H9 (cell line): Measurements from ENCODE around the gene PDHX. TPM values are rescaled to one million over a fixed set of nuclear protein-coding genes. Genes with fewer than 3 reads are reported as not detected.

Source experiments
- DNase-seq: peaks from one replicate; pipeline ENCODE4 v3.0.0-alpha.2; 2017
- H2AFZ ChIP-seq: one replicate; pipeline ENCODE4 v1.6.1; 2013; ENCODE audit warnings: mild to moderate bottlenecking, low read length, control low read depth, moderate library complexity
- H2AK5ac ChIP-seq: 2 replicates; pipeline ENCODE4 v1.6.1; 2013; ENCODE audit warnings: low read length, control low read depth, mixed read lengths; ENCODE audit not compliant: insufficient read length
- H2BK120ac ChIP-seq: one replicate; pipeline ENCODE4 v1.6.1; 2013; ENCODE audit warnings: low read depth, mild to moderate bottlenecking, low read length, control low read depth, inconsistent platforms; ENCODE audit not compliant: poor library complexity, severe bottlenecking
- H2BK12ac ChIP-seq: 2 replicates; pipeline ENCODE4 v1.6.1; 2013; ENCODE audit warnings: low read length, control low read depth, mixed read lengths, low read depth; ENCODE audit not compliant: insufficient read length
- H2BK15ac ChIP-seq: 2 replicates; pipeline ENCODE4 v1.6.1; 2013; ENCODE audit warnings: low read depth, low read length, control low read depth
- H2BK20ac ChIP-seq: one replicate; pipeline ENCODE4 v1.6.1; 2013; ENCODE audit warnings: low read depth, mild to moderate bottlenecking, low read length, control low read depth, inconsistent platforms; ENCODE audit not compliant: poor library complexity, severe bottlenecking
- H2BK5ac ChIP-seq: 2 replicates; pipeline ENCODE4 v1.6.1; 2013; ENCODE audit warnings: low read length, control low read depth, mixed read lengths; ENCODE audit not compliant: insufficient read length
- H3K14ac ChIP-seq: 2 replicates; pipeline ENCODE4 v1.6.1; 2013; ENCODE audit warnings: low read length, control low read depth; ENCODE audit not compliant: insufficient read depth
- H3K18ac ChIP-seq: 2 replicates; pipeline ENCODE4 v1.6.1; 2013; ENCODE audit warnings: low read depth, mild to moderate bottlenecking, mixed read lengths, low read length, control low read depth; ENCODE audit not compliant: insufficient read length
- H3K23ac ChIP-seq: 2 replicates; pipeline ENCODE4 v1.6.1; 2013; ENCODE audit warnings: low read length, control low read depth, mixed read lengths, low read depth; ENCODE audit not compliant: insufficient read length
- H3K23me2 ChIP-seq: 2 replicates; pipeline ENCODE4 v1.6.1; 2013; ENCODE audit warnings: low read depth, mild to moderate bottlenecking, mixed read lengths, low read length, control low read depth; ENCODE audit not compliant: insufficient read length, poor library complexity, severe bottlenecking
- H3K27ac ChIP-seq: 2 replicates; pipeline ENCODE4 v1.5.1; 2013; ENCODE audit warnings: low read length, control low read depth, mixed read lengths, low read depth; ENCODE audit not compliant: insufficient read length
- H3K27me3 ChIP-seq: 2 replicates; pipeline ENCODE4 v1.6.1; 2013; ENCODE audit warnings: low read length, control low read depth, inconsistent platforms; ENCODE audit not compliant: insufficient read depth
- H3K4ac ChIP-seq: 2 replicates; pipeline ENCODE4 v1.6.1; 2013; ENCODE audit warnings: low read depth, mild to moderate bottlenecking, control low read depth, inconsistent platforms, low read length, moderate library complexity
- H3K4me1 ChIP-seq: 2 replicates; pipeline ENCODE4 v1.6.1; 2013; ENCODE audit warnings: low read length, control low read depth, inconsistent platforms; ENCODE audit not compliant: insufficient read depth
- H3K4me2 ChIP-seq: 2 replicates; pipeline ENCODE4 v1.6.1; 2013; ENCODE audit warnings: low read length, control low read depth, mixed read lengths; ENCODE audit not compliant: insufficient read length, insufficient read depth
- H3K56ac ChIP-seq: 2 replicates; pipeline ENCODE4 v1.6.1; 2013; ENCODE audit warnings: low read depth, mild to moderate bottlenecking, mixed read lengths, low read length, control low read depth; ENCODE audit not compliant: insufficient read length
- H3K79me1 ChIP-seq: 2 replicates; pipeline ENCODE4 v1.6.1; 2013; ENCODE audit warnings: low read depth, mild to moderate bottlenecking, moderate library complexity, low read length, control low read depth, inconsistent platforms; ENCODE audit not compliant: insufficient read depth, poor library complexity, severe bottlenecking
- H3K79me2 ChIP-seq: 2 replicates; pipeline ENCODE4 v1.6.1; 2013; ENCODE audit warnings: low read length, control low read depth, inconsistent platforms; ENCODE audit not compliant: insufficient read depth
- H3K9ac ChIP-seq: 2 replicates; pipeline ENCODE4 v1.6.1; 2013; ENCODE audit warnings: low read length, control low read depth, mixed read lengths; ENCODE audit not compliant: insufficient read length; ENCODE audit errors: extremely low read depth
- H3K9me3 ChIP-seq: one replicate; pipeline ENCODE4 v1.6.1; 2013; ENCODE audit warnings: low read depth, low read length, inconsistent platforms; ENCODE audit not compliant: control insufficient read depth
- H3T11ph ChIP-seq: one replicate; pipeline ENCODE4 v1.6.1; 2013; ENCODE audit warnings: mild to moderate bottlenecking, low read length, control low read depth, inconsistent platforms
- H4K20me1 ChIP-seq: one replicate; pipeline ENCODE4 v1.6.1; 2013; ENCODE audit not compliant: control insufficient read depth, insufficient read length, insufficient read depth
- H4K5ac ChIP-seq: 2 replicates; pipeline ENCODE4 v1.6.1; 2013; ENCODE audit warnings: low read depth, mild to moderate bottlenecking, mixed read lengths, low read length, control low read depth; ENCODE audit not compliant: insufficient read length
- H4K8ac ChIP-seq: replicated peaks from 2 replicates; pipeline ENCODE4 v1.6.1; 2013; ENCODE audit warnings: low read length, control low read depth, mixed read lengths, low read depth; ENCODE audit not compliant: insufficient read length
- H4K91ac ChIP-seq: 2 replicates; pipeline ENCODE4 v1.6.1; 2013; ENCODE audit warnings: low read depth, mild to moderate bottlenecking, moderate library complexity, mixed read lengths, low read length, control low read depth; ENCODE audit not compliant: insufficient read length
- H3K27ac Mint-ChIP-seq, 3 experiments: 2 replicates in 2 of 3; 3 replicates in 1 of 3; pipeline ENCODE4 v1.8.0; 2020 to 2021; ENCODE audit warnings: mixed read lengths in 3 of 3, mild to moderate bottlenecking in 1 of 3, moderate library complexity in 1 of 3
- H3K27me3 Mint-ChIP-seq: 2 replicates; pipeline ENCODE4 v1.8.0; 2021; ENCODE audit warnings: low read depth, mild to moderate bottlenecking, moderate library complexity, mixed read lengths
- H3K36me3 Mint-ChIP-seq, 3 experiments: 2 replicates in 2 of 3; 3 replicates in 1 of 3; pipeline ENCODE4 v1.8.0; 2020 to 2021; ENCODE audit warnings: low read depth in 3 of 3, mixed read lengths in 3 of 3; ENCODE audit not compliant: insufficient read depth in 1 of 3
- H3K4me1 Mint-ChIP-seq, 2 experiments: 2 replicates each; pipeline ENCODE4 v1.8.0; 2020; ENCODE audit warnings: mixed read lengths in 2 of 2
- H3K4me3 Mint-ChIP-seq, 2 experiments: 2 replicates in 1 of 2; 3 replicates in 1 of 2; pipeline ENCODE4 v1.8.0; 2020 to 2021; ENCODE audit warnings: mild to moderate bottlenecking in 2 of 2, mixed read lengths in 2 of 2, moderate library complexity in 1 of 2
- H3K9me3 Mint-ChIP-seq, 2 experiments: 2 replicates in 1 of 2; 3 replicates in 1 of 2; pipeline ENCODE4 v1.8.0; 2020; ENCODE audit warnings: mild to moderate bottlenecking in 2 of 2, mixed read lengths in 2 of 2, moderate library complexity in 1 of 2
- CTCF ChIP-seq: fragments of 200-600 bp; sonication (generic); conservative IDR thresholded peaks from 3 replicates; pipeline ENCODE4 v1.8.0; 2021; ENCODE audit warnings: antibody characterized with exemption, mild to moderate bottlenecking
- WGBS: extraction: QIAGEN DNeasy Blood & Tissue Kit; methylation state at CpG from one replicate; pipeline ENCODE4 v1.1.7; 2013; ENCODE audit warnings: missing lambda C conversion rate, low lambda C conversion rate, mixed read lengths; ENCODE audit not compliant: insufficient read length; ENCODE audit errors: extremely low coverage; 5-methylcytosine and 5-hydroxymethylcytosine counted together
- total RNA-seq: library from RNA; stranded (reverse); gene quantifications from 2 replicates; pipeline ENCODE4 v1.2.1, GENCODE V29; 2021

PDHX gene
- total RNA-seq, 1 experiment from 2014 or later = 40.1 TPM

GRCh38 chr11:34963351-34963750 lies 46.9 kb downstream of the PDHX start:
- Histone ChIP-seq H3K4me1 (no peaks in the 10 kb centered on the region), H2BK5ac (no peak overlapping the region), H3K9ac (no peak overlapping the region), H4K20me1 (no peaks in the 10 kb centered on the region), H3K4ac (no peak overlapping the region), H4K91ac (no peak overlapping the region), H3K79me2 (no peaks in the 10 kb centered on the region), H2AK5ac (no peak overlapping the region), H3K23ac (no peak overlapping the region), H2BK120ac (no peak overlapping the region), H2BK20ac (no peak overlapping the region), H3K23me2 (no peaks in the 10 kb centered on the region), H4K8ac (no peak overlapping the region), H3K27ac (no peak overlapping the region), H3K27me3 (no peaks in the 10 kb centered on the region), H4K5ac (no peak overlapping the region), H3K14ac (no peak overlapping the region), H2BK12ac (no peak overlapping the region), H3K18ac (no peak overlapping the region), H3K4me2 (no peak overlapping the region), H2BK15ac (no peak overlapping the region), H2AFZ (no peak overlapping the region), H3K79me1 (no peaks in the 10 kb centered on the region), H3T11ph (no peak overlapping the region), H3K9me3 (no peaks in the 10 kb centered on the region), H3K56ac (no peak overlapping the region)
- Mint-ChIP-seq H3K27ac (no peak overlapping the region), H3K4me1 (no peaks in the 10 kb centered on the region), H3K36me3 (peaks cover 11 to 36% (median 13%) of the 10 kb centered on the region in 3 experiments; a peak in 6 of 7 replicates), H3K27me3 (no peaks in the 10 kb centered on the region), H3K4me3 (no peak overlapping the region), H3K9me3 (no peaks in the 10 kb centered on the region)
- DNase-seq = no peak
- WGBS = no CpG with 5 or more reads among the region's 5 CpGs
- no peak for TF ChIP-seq CTCF
